Esophagus squamous epithelium (tissue), 4 donors: ENCODE measurements around the gene ZNF282.

ENCODE experiments used
- CTCF ChIP-seq, 6 experiments: fragments of 450-650 bp in 4 of 6; fragments of 200-600 bp in 2 of 6; sonication (generic) in 2 of 6; IDR thresholded peaks; one replicate each; pipeline ENCODE4 v1.5.1; 2016 to 2019; ENCODE audit warnings: antibody characterized with exemption in 6 of 6, mild to moderate bottlenecking in 4 of 6, moderate library complexity in 4 of 6
- POLR2A ChIP-seq, 4 donors: fragments of 450-650 bp; IDR thresholded peaks; one replicate each; pipeline ENCODE4 v1.6.1; 2017; ENCODE audit warnings: antibody characterized with exemption in 4 of 4, mild to moderate bottlenecking in 4 of 4, moderate library complexity in 3 of 4

- TF ChIP-seq CTCF (IDR thresholded peaks at IDR 0.05) (no peak), POLR2A (IDR thresholded peaks at IDR 0.05) (no peak)
Measured at GRCh38 chr7:149166142-149166541, 29.2 kb upstream of the ZNF282 start.
